K562 (cell line): Measurements from ENCODE around the gene DSTYK. TPM values are rescaled to one million over a fixed set of nuclear protein-coding genes. Genes with fewer than 3 reads are reported as not detected.

Source experiments
- BCOR ChIP-seq: fragments of 450-650 bp; IDR thresholded peaks from 2 replicates; pipeline ENCODE4 v1.6.1; 2016
- CREM ChIP-seq: IDR thresholded peaks from 2 replicates; pipeline ENCODE4 v1.6.1; 2014; ENCODE audit warnings: antibody characterized with exemption, low read depth
- HDAC8 ChIP-seq: fragments of 450-650 bp; IDR thresholded peaks from 2 replicates; pipeline ENCODE4 v1.6.1; 2016; ENCODE audit warnings: mild to moderate bottlenecking, missing genetic modification characterization, moderate library complexity, missing compliant biosample characterization
- MLLT1 ChIP-seq, 2 experiments: fragments of 450-650 bp; IDR thresholded peaks; 2 replicates each; pipeline ENCODE4 v1.6.1; 2016
- NRF1 ChIP-seq, 2 experiments: fragments of 450-650 bp; IDR thresholded peaks in 1 of 2; conservative IDR thresholded peaks in 1 of 2; 2 replicates each; pipeline ENCODE4 v1.6.1; 2014; ENCODE audit warnings: mild to moderate bottlenecking in 2 of 2
- RBM25 ChIP-seq: fragments of 200-400 bp; formaldehyde crosslinking; IDR thresholded peaks from 2 replicates; pipeline ENCODE4 v1.6.1; 2018; ENCODE audit warnings: low read length, low read depth, moderate library complexity; ENCODE audit not compliant: severe bottlenecking
- ZNF740 ChIP-seq, 3 experiments: fragments of 200-800 bp in 1 of 3; sonication (Bioruptor generic) in 1 of 3; sonication (generic) in 1 of 3; formaldehyde crosslinking in 1 of 3; IDR thresholded peaks; 2 replicates each; pipeline versions ENCODE4 v1.6.1 to v1.8.0; 2016 to 2022; ENCODE audit warnings: mild to moderate bottlenecking in 2 of 3, missing compliant biosample characterization in 2 of 3, missing genetic modification characterization in 2 of 3, missing genetic modification reagents in 1 of 3
- polyA plus RNA-seq, 8 experiments: library from polyadenylated mRNA; depleted of rRNA in 4 of 8; stranded (reverse) in 5 of 8; unstranded in 3 of 8; fragments of >200 nt; fragmentation: Nextera tagmentation in 2 of 8; fragmentation: Illumina TruSeq in 1 of 8; extraction: Ambion mirVana in 2 of 8; extraction: Trizol in 1 of 8; gene quantifications; 2 replicates each; pipeline versions ENCODE4 v1.2.1 to v1.2.3, GENCODE V29; 2011 to 2014; ENCODE audit warnings: inconsistent platforms in 1 of 8, missing spikeins in 1 of 8
- total RNA-seq, 7 experiments: library from RNA; depleted of rRNA in 6 of 7; stranded (reverse); fragments of >200 nt in 6 of 7; fragmentation: Illumina TruSeq in 2 of 7; extraction: Trizol in 2 of 7; gene quantifications; 2 replicates each; pipeline versions ENCODE4 v1.2.1 to v1.2.3, GENCODE V29; 2011 to 2021; ENCODE audit warnings: low replicate concordance in 1 of 7

Gene DSTYK
- total and polyA plus RNA-seq, 9 of the 15 experiments (the other 6 are each of a cell fraction or from before 2014, with no cell fraction given) = 4.2 to 7.1 (median 6.2) TPM

GRCh38 chr1:205247130-205247921 is 35.8 kb upstream of the DSTYK start (continued):
- TF ChIP-seq MLLT1 (IDR thresholded peaks at IDR 0.05) = no peak
- TF ChIP-seq HDAC8 = no peak
- peak; percentile 58 for TF ChIP-seq CREM
- TF ChIP-seq RBM25 = peak; percentile 85
- 0 out of 2 replicates have a peak, but pooled peaks have one; percentile 51 for TF ChIP-seq BCOR
- 0 out of 2 replicates have a peak, but pooled peaks have one; percentile 33 for TF ChIP-seq ZNF740 (CRISPR knock-in tag; IDR thresholded peaks at IDR 0.05)
- TF ChIP-seq ZNF740 (tag; IDR thresholded peaks at IDR 0.05) = no peak
- peak in 1 of 2 experiments; percentile 12; a peak in 1 of 4 replicates for TF ChIP-seq NRF1 (conservative IDR thresholded peaks at IDR 0.05 in 1 of 2, IDR thresholded peaks at IDR 0.05 in 1 of 2)
